Smooth muscle cell (in vitro differentiated cells): ENCODE results near the gene OMG. TPM values are rescaled to one million over a fixed set of nuclear protein-coding genes. Genes with fewer than 3 reads are reported as not detected.
"Not testable (repeated sequence)": the region's sequence is repeated elsewhere in the genome, so short reads cannot be mapped to it uniquely, and the experiment has no call there.

ENCODE experiments used
- DNase-seq: peaks from one replicate; lab custom pipeline; 2025; ENCODE audit not compliant: unreplicated experiment; lab: John Stamatoyannopoulos, UW
- H2AFZ ChIP-seq: fragments of 200-600 bp; sonication (generic); 2 replicates; pipeline ENCODE4 v1.6.0; 2016; ENCODE audit warnings: antibody characterized with exemption, low read depth, mild to moderate bottlenecking
- H3F3A ChIP-seq: fragments of 200-600 bp; sonication (generic); 2 replicates; pipeline ENCODE4 v1.6.0; 2017; ENCODE audit warnings: antibody characterized with exemption, low read depth
- H3K27ac ChIP-seq: fragments of 200-600 bp; sonication (generic); 2 replicates; pipeline ENCODE4 v1.5.1; 2016; ENCODE audit warnings: low read depth, mild to moderate bottlenecking
- H3K27me3 ChIP-seq: fragments of 200-600 bp; sonication (generic); 2 replicates; pipeline ENCODE4 v1.6.1; 2016; ENCODE audit warnings: low read depth, mild to moderate bottlenecking
- H3K36me3 ChIP-seq: fragments of 200-600 bp; sonication (generic); 2 replicates; pipeline ENCODE4 v1.5.1; 2016; ENCODE audit warnings: low read depth
- H3K4me1 ChIP-seq: fragments of 200-600 bp; sonication (generic); 2 replicates; pipeline ENCODE4 v1.5.1; 2016; ENCODE audit warnings: low read depth
- H3K4me2 ChIP-seq: fragments of 200-600 bp; sonication (generic); 2 replicates; pipeline ENCODE4 v1.6.0; 2016; ENCODE audit warnings: mild to moderate bottlenecking
- H3K4me3 ChIP-seq: fragments of 200-600 bp; sonication (generic); 2 replicates; pipeline ENCODE4 v1.5.1; 2016; ENCODE audit warnings: mild to moderate bottlenecking
- H3K79me2 ChIP-seq: fragments of 200-600 bp; sonication (generic); 2 replicates; pipeline ENCODE4 v1.6.0; 2016; ENCODE audit warnings: low read depth, mild to moderate bottlenecking
- H3K9ac ChIP-seq: fragments of 200-600 bp; sonication (generic); 2 replicates; pipeline ENCODE4 v1.6.0; 2016; ENCODE audit warnings: low read depth
- H3K9me3 ChIP-seq: fragments of 200-600 bp; sonication (generic); replicated peaks from 2 replicates; pipeline ENCODE4 v1.5.1; 2016; ENCODE audit warnings: low read depth
- H4K20me1 ChIP-seq: fragments of 200-600 bp; sonication (generic); 2 replicates; pipeline ENCODE4 v1.6.0; 2016; ENCODE audit warnings: low read depth
- CTCF ChIP-seq: fragments of 200-600 bp; sonication (generic); IDR thresholded peaks from 2 replicates; pipeline ENCODE4 v1.5.1; 2017; ENCODE audit warnings: borderline replicate concordance, mild to moderate bottlenecking, antibody characterized with exemption; ENCODE audit not compliant: insufficient read depth, poor library complexity, severe bottlenecking
- WGBS: methylation state at CpG from one replicate; pipeline ENCODE4 v1.1.7; 2016; ENCODE audit warnings: low lambda C conversion rate; 5-methylcytosine and 5-hydroxymethylcytosine counted together
- polyA plus RNA-seq: library from polyadenylated mRNA; unstranded; fragments of >200 nt; fragmentation: Nextera tagmentation; extraction: Ambion mirVana; gene quantifications from 2 replicates; pipeline ENCODE4 v1.2.1, GENCODE V29; 2016
- total RNA-seq: library from RNA; depleted of rRNA; stranded (reverse); fragments of >200 nt; gene quantifications from 2 replicates; pipeline ENCODE4 v1.2.3, GENCODE V29; 2014

Gene OMG
- total and polyA plus RNA-seq, 2 experiments from 2014 or later = 0.57 TPM; not detected in 1

GRCh38 chr17:31269036-31269577, 27.9 kb downstream of the OMG start:
- Histone ChIP-seq H4K20me1 (peaks cover 36% of the 10 kb centered on the region), H3K9ac (no peak overlapping the region), H3F3A (no peaks in the 10 kb centered on the region), H3K9me3 (no peaks in the 10 kb centered on the region), H3K79me2 (no peaks in the 10 kb centered on the region), H2AFZ (no peak overlapping the region), H3K4me3 (no peak overlapping the region), H3K4me2 (peak overlapping the region; percentile 70), H3K36me3 (peaks cover 4% of the 10 kb centered on the region), H3K4me1 (peaks cover 8% of the 10 kb centered on the region), H3K27ac (peak overlapping the region; percentile 57), H3K27me3 (no peaks in the 10 kb centered on the region)
- no peak for DNase-seq
- WGBS = 96% methylated on average over 2 of the region's 2 CpGs
- TF ChIP-seq CTCF = no peak

GRCh38 chr17:31266042-31266441, 31.0 kb downstream of the OMG start:
- Histone ChIP-seq H3K4me3 (no peak overlapping the region), H3K27ac (no peak overlapping the region), H3F3A (no peaks in the 10 kb centered on the region), H3K4me1 (peaks cover 8% of the 10 kb centered on the region), H3K4me2 (no peak overlapping the region), H4K20me1 (peaks cover 36% of the 10 kb centered on the region), H3K9ac (no peak overlapping the region), H3K27me3 (no peaks in the 10 kb centered on the region), H2AFZ (no peak overlapping the region), H3K9me3 (no peaks in the 10 kb centered on the region), H3K36me3 (peaks cover 4% of the 10 kb centered on the region), H3K79me2 (no peaks in the 10 kb centered on the region)
- no peak for DNase-seq
- WGBS = 97% methylated on average over 2 of the region's 2 CpGs
- TF ChIP-seq CTCF = no peak

- H3K27me3 ChIP-seq, H3K9me3 ChIP-seq, H3K9ac ChIP-seq, H3K4me2 ChIP-seq, H3K27ac ChIP-seq, H3K79me2 ChIP-seq, H3K36me3 ChIP-seq, H3F3A ChIP-seq, H3K4me3 ChIP-seq, H2AFZ ChIP-seq, H3K4me1 ChIP-seq, DNase-seq: not testable (repeated sequence)
- H4K20me1 ChIP-seq = peaks cover 10% of the 10 kb centered on the region
- 95% methylated on average over 1 of the region's 1 CpG for WGBS
These were observed 34.1 kb downstream of the OMG start for GRCh38 chr17:31262923-31263322.

GRCh38 chr17:31261601-31262000, 35.4 kb downstream of the OMG start:
- TF ChIP-seq CTCF = no peak
- Histone ChIP-seq H3K9me3 (no peaks in the 10 kb centered on the region), H3K79me2 (no peaks in the 10 kb centered on the region), H3K36me3 (peaks cover 9% of the 10 kb centered on the region), H3K4me1 (no peaks in the 10 kb centered on the region), H2AFZ (no peak overlapping the region), H3K4me2 (no peak overlapping the region), H3K9ac (no peak overlapping the region), H3K27ac (no peak overlapping the region), H3F3A (no peaks in the 10 kb centered on the region), H3K4me3 (no peak overlapping the region), H3K27me3 (no peaks in the 10 kb centered on the region), H4K20me1 (no peaks in the 10 kb centered on the region)
- no peak for DNase-seq
- WGBS = 73% methylated on average over 1 of the region's 1 CpG
